AG04450 (cell line): ENCODE data around the gene LAMB3. TPM values are rescaled to one million over a fixed set of nuclear protein-coding genes. Genes with fewer than 3 reads are reported as not detected.
A peak's percentile ranks its signal among the peaks of the same experiment; 100 is the strongest.

Experiments used
- CTCF ChIA-PET: fragments of 300-600, 350-600 bp; formaldehyde crosslinking; extraction: SDS; loops from one replicate; lab custom pipeline; 2022; ENCODE audit warnings: antibody characterized with exemption, inconsistent platforms; lab: Charles Lee
- POLR2A ChIA-PET: fragments of 350-600 bp; formaldehyde crosslinking; extraction: SDS; loops from one replicate; lab custom pipeline; 2021; ENCODE audit warnings: antibody characterized with exemption, inconsistent platforms; lab: Yijun Ruan, JAX
- DNase-seq: peaks from one replicate; pipeline ENCODE4 v3.0.0-alpha.2; 2011; ENCODE audit warnings: low read depth, low spot score
- H3K27ac ChIP-seq: one replicate; pipeline ENCODE4 v1.5.1; 2012; ENCODE audit warnings: low read depth, low read length, control low read depth
- H3K27me3 ChIP-seq: one replicate; pipeline ENCODE4 v1.6.0; 2012; ENCODE audit warnings: low read length; ENCODE audit not compliant: control insufficient read depth, insufficient read depth
- H3K4me3 ChIP-seq: 2 replicates; pipeline ENCODE4 v1.5.1; 2011; ENCODE audit warnings: mild to moderate bottlenecking, low read depth, low read length, control low read depth
- H3K9me3 ChIP-seq: 2 replicates; pipeline ENCODE4 v1.5.1; 2012; ENCODE audit warnings: low read length; ENCODE audit not compliant: control insufficient read depth, insufficient read depth
- polyA plus RNA-seq: library from polyadenylated mRNA; depleted of rRNA; stranded (reverse); fragments of >200 nt; gene quantifications from 2 replicates; pipeline ENCODE4 v1.2.3, GENCODE V29; 2011
- TF ChIP-seq, protein P1 (sequence below): IDR thresholded peaks from 2 replicates; pipeline ENCODE4 v1.5.1; 2011; ENCODE audit warnings: low read depth, low read length, control low read depth, inconsistent platforms

The LAMB3 gene
- polyA plus RNA-seq, 1 experiment: 2.6 TPM

DNA sequence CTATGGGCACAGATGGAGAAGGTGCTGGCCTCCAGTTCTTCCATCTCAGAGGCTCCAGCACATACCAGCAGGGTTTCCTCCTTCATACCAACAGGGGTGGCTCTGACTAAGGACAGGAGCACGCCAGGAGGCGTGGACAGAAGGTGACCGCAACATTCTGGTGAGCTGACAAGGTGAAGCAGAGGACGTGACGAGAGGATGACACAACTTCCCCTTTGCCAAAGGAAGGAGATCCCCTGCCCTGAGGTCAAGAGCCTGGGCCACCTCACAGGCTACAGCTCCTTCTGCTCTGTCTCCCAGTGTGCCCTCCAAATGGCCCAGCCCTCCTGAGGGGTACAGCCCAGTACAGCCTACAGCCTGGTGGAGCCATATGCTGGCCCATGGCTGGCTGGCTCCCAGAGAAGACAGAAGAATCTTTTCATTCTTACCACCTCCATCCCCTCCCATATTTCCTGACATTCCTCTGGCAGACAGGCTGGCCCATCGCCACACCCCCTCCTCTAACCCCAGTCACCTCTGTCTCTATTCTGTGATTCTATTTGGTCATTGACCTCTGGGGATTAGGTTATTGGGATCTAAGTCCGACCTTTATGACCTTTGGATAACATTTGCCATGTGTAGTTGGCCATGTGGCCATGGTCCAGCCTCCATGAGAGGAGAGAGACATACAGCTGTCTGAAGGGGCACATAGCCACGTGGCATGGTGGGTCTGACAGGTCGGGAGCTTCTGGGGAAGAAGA lies 5.1 kb upstream of the LAMB3 start:
- Histone ChIP-seq H3K27me3 (no peaks in the 10 kb centered on the region), H3K9me3 (no peaks in the 10 kb centered on the region), H3K4me3 (no peak overlapping the region), H3K27ac (no peak overlapping the region)
- POLR2A ChIA-PET: interaction anchor here (1.2 kb wide), 1 partner anchor 8 kb away, joined by 3 read pairs; no protein-coding TSS in a partner anchor
- DNase-seq: no peak
- CTCF ChIA-PET: interaction anchor here (1.2 to 1.9 kb wide), 3 partner anchors 7 to 81 kb away, joined by 3 to 4 read pairs (median 4); no protein-coding TSS in a partner anchor
- TF ChIP-seq, protein P1, sequence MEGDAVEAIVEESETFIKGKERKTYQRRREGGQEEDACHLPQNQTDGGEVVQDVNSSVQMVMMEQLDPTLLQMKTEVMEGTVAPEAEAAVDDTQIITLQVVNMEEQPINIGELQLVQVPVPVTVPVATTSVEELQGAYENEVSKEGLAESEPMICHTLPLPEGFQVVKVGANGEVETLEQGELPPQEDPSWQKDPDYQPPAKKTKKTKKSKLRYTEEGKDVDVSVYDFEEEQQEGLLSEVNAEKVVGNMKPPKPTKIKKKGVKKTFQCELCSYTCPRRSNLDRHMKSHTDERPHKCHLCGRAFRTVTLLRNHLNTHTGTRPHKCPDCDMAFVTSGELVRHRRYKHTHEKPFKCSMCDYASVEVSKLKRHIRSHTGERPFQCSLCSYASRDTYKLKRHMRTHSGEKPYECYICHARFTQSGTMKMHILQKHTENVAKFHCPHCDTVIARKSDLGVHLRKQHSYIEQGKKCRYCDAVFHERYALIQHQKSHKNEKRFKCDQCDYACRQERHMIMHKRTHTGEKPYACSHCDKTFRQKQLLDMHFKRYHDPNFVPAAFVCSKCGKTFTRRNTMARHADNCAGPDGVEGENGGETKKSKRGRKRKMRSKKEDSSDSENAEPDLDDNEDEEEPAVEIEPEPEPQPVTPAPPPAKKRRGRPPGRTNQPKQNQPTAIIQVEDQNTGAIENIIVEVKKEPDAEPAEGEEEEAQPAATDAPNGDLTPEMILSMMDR: no peak

DNA sequence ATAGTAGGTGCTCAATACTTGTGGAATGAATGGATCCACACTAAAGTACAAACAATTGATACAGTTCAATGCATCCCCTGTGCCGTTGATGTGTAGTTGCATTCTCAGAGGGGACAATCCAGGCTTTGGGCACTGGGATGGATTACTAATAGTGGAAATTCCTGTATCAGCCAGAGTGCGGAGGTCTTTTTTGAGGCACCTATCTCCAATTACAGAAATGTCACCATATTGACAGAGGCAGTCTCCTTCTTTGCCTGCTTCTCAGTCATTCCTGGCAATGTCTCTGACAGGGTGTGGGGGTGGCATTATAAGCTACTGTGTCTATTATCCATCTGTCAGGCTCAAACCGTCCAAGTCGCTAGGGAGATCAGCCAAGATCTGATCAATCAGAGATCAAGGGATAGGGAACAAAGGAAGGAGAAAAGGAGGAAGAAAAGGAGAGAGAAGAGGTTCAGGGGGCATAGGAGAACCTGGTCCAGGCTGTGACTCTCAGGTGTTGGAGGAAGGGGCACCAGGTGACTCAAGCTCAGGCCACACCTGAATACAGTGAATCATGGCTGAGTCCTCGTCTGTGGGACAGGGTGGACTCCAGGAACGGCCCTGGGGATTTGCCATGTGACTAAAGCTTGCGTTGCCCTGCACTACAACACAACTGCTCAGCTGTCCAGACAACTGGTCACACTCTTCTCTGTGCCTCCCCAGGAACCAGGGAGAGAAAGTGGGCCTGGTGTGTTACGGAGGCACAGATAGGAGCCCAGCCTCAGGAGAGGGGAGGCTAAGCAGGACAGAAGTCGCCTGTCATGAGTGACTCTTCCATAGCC lies 3.4 kb upstream of the LAMB3 start:
- no peak overlapping the region for H3K27ac ChIP-seq
- ChIA-PET CTCF (interaction anchor here (1.3 kb wide), 1 partner anchor 28 kb away, joined by 3 read pairs; no protein-coding TSS in a partner anchor), POLR2A (no interaction called here)
- DNase-seq: no peak
- H3K9me3 ChIP-seq: no peaks in the 10 kb centered on the region
- H3K4me3 ChIP-seq: no peak overlapping the region
- H3K27me3 ChIP-seq: no peaks in the 10 kb centered on the region
- TF ChIP-seq, protein P1: no peak

DNA sequence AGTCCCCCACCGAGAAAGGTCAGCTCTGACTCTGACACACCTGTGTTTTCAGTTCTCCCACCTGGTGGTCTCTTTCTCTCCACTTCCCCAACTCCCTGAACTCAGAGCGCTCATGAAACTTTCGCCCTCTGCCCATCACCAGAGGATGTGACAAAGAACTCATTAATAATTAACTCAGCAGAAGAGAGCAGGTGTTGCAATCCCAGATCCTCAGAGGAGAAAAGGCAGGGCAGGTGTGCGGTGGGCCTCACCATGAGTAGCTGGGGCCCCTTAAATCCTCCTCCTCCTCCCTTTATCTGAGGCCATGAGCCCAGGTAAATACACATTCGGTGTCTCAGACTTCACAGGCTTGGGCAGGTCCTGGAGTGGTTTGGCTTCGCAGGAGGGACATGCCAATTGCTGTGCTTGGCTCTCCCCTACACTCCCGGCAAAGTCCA lies 1.7 kb upstream of the LAMB3 start:
- Histone ChIP-seq H3K4me3 (no peak overlapping the region), H3K9me3 (no peaks in the 10 kb centered on the region), H3K27ac (no peak overlapping the region), H3K27me3 (no peaks in the 10 kb centered on the region)
- TF ChIP-seq, protein P1: no peak
- CTCF ChIA-PET: interaction anchor here (1.1 to 1.3 kb wide), 2 partner anchors 26 to 87 kb away, joined by 3 read pairs; no protein-coding TSS in a partner anchor
- DNase-seq: no peak
- POLR2A ChIA-PET: interaction anchor here (1.6 kb wide), 1 partner anchor 21 kb away, joined by 3 read pairs; the partner anchor contains the start of gene G0S2

DNA sequence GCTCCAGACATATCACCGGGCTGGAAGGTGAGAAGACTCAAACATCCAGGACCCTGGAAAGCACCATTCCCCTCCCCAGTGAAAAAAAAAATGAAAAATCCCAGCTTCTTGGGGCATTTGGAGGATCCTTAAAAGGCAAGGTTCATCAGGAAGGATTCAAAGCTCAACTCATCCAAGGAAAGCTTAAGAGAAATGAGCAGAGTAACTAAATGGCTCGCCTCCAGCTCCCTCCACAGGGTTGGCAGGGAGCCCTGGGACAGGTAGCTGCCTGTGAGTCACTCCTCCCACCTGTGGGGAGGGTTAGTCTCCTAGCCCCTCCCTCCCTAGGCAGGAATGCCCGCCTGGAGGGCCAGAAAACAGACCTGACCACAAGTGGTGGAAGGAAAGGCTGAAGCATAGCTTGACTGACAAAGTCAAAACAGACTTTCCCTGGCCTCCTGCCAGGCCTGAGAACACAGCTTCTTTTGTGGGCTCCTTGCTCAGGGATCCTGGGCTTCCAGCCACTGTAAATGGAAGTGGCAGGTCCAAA lies 712 bp upstream of the LAMB3 start:
- TF ChIP-seq, protein P1: no peak
- no peak for DNase-seq
- ChIA-PET CTCF (interaction anchor here (0.8 to 1.5 kb wide), 4 partner anchors 36 to 85 kb away, joined by 3 to 5 read pairs (median 4); no protein-coding TSS in a partner anchor), POLR2A (interaction anchor here (0.6 to 1.6 kb wide), 2 partner anchors 8 to 22 kb away, joined by 3 to 5 read pairs; partner anchors contain the start of gene G0S2)
- H3K4me3 ChIP-seq: no peak overlapping the region
- no peaks in the 10 kb centered on the region for H3K9me3 ChIP-seq
- no peaks in the 10 kb centered on the region for H3K27me3 ChIP-seq
- peak overlapping the region; percentile 11 for H3K27ac ChIP-seq
